ENCODE measurements around the gene ACTN1. TPM values are rescaled to one million over a fixed set of nuclear protein-coding genes. Genes with fewer than 3 reads are reported as not detected.
A peak's percentile ranks its signal among the peaks of the same experiment; 100 is the strongest.

The ACTN1 gene
- total RNA-seq, 4 donors from 2014 or later: 40.3 to 585 (median 80.1) TPM

DNA sequence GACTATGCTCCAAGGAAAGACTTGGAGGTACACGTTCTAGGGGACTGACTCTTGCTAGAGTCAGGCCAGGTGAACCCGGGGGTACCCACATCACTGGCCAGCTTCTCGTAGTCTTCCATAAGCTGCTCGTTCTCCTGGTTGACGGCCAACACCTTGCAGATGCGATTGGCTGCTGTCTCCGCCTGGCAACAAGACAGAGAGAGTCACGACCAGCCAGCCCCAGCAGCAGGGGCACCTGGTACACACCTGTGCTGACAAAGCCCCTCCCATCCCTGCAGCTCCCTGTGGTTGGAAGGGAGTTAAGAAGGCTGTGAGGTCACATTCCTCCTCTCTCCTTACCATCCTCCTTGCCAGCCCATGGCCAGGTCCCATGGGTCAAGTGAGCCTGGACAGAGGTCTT lies 85.5 kb downstream of the ACTN1 start:
- peak in 1 of 3 donors; percentile 24 for DNase-seq
- Histone ChIP-seq H3K36me3 (peaks cover 0 to 56% (median 0%) of the 10 kb centered on the region in 3 donors), H3K9me3 (no peaks in the 10 kb centered on the region), H3K4me3 (no peak overlapping the region), H3K27ac (peak overlapping the region in 1 of 4 donors; percentile 36), H3K4me1 (no peaks in the 10 kb centered on the region), H3K27me3 (no peaks in the 10 kb centered on the region)
- TF ChIP-seq POLR2A (IDR thresholded peaks at IDR 0.05): no peak
- TF ChIP-seq CTCF (IDR thresholded peaks at IDR 0.05): no peak

GRCh38 chr14:68892961-68893360 lies 86.1 kb downstream of the ACTN1 start:
- DNase-seq: peak in 1 of 3 donors; percentile 18
- Histone ChIP-seq H3K27me3 (no peaks in the 10 kb centered on the region), H3K36me3 (peaks cover 0 to 62% (median 0%) of the 10 kb centered on the region in 3 donors), H3K4me1 (no peaks in the 10 kb centered on the region), H3K27ac (peak overlapping the region in 1 of 4 donors; percentile 36), H3K9me3 (no peaks in the 10 kb centered on the region), H3K4me3 (no peak overlapping the region)
- no peak for TF ChIP-seq POLR2A (IDR thresholded peaks at IDR 0.05)
- TF ChIP-seq CTCF (IDR thresholded peaks at IDR 0.05): no peak

- H3K9me3 ChIP-seq: no peaks in the 10 kb centered on the region
- no peak overlapping the region for H3K27ac ChIP-seq
- TF ChIP-seq POLR2A (IDR thresholded peaks at IDR 0.05) (no peak), CTCF (IDR thresholded peaks at IDR 0.05) (no peak)
- H3K36me3 ChIP-seq: peaks cover 0 to 64% (median 0%) of the 10 kb centered on the region in 3 donors
- H3K4me3 ChIP-seq: no peak overlapping the region
- no peaks in the 10 kb centered on the region for H3K27me3 ChIP-seq
- DNase-seq: peak in 1 of 3 donors; percentile 37
- no peaks in the 10 kb centered on the region for H3K4me1 ChIP-seq
Measured at GRCh38 chr14:68891851-68892660, 87.0 kb downstream of the ACTN1 start.

DNA sequence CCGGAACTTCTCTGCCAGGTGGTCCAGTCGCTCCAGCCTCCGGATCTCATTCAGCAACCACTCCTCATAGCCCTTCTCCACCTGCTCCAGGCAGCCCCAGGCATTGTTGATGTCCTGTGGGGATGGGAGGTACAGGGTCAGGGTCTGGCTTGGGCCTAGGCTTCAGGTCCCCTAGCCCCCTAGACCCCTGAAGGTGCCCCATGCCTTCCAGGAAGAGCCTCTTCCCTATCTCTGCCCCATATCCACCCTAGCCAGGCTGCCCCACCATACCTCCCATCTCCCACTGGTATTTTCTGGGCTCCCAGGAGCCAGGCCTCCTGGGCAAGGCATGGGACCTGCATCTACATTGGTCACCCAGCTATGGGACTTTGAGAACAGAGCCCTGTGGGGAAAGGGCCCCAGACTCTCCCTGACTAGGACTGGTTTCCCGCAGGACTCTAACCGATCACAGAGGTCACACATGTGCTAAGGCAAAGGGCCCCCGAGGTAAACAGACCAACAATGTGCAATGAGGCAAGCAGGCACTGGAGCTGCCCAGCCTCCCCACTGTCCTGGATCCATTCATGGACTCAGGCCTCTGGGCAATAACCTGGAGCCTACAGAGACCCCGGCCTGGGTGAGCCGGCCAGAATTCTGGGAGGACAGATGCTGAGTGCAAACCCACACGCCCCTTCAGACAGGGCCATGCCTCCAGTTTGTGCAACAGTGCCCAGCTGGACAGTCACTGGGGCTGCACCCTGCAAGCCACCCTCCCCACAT lies 88.8 kb downstream of the ACTN1 start:
- no peaks in the 10 kb centered on the region for H3K9me3 ChIP-seq
- peak in 2 of 3 donors; percentile 34 for DNase-seq
- H3K4me1 ChIP-seq: no peaks in the 10 kb centered on the region
- H3K27ac ChIP-seq: no peak overlapping the region
- H3K36me3 ChIP-seq: peaks cover 0 to 63% (median 0%) of the 10 kb centered on the region in 3 donors
- TF ChIP-seq CTCF (IDR thresholded peaks at IDR 0.05): no peak
- no peak for TF ChIP-seq POLR2A (IDR thresholded peaks at IDR 0.05)
- H3K4me3 ChIP-seq: no peak overlapping the region
- no peaks in the 10 kb centered on the region for H3K27me3 ChIP-seq

GRCh38 chr14:68888883-68889282 lies 90.2 kb downstream of the ACTN1 start:
- peak in 2 of 3 donors; percentile 22 to 32 for DNase-seq
- peak overlapping the region in 1 of 4 donors; percentile 12 for H3K27ac ChIP-seq

More at GRCh38 chr14:68888883-68889282, 90.2 kb downstream of the ACTN1 start:
- Histone ChIP-seq H3K27me3 (no peaks in the 10 kb centered on the region), H3K36me3 (peaks cover 0 to 70% (median 0%) of the 10 kb centered on the region in 3 donors), H3K9me3 (no peaks in the 10 kb centered on the region), H3K4me3 (no peak overlapping the region), H3K4me1 (no peaks in the 10 kb centered on the region)
- TF ChIP-seq CTCF (IDR thresholded peaks at IDR 0.05) (no peak), POLR2A (IDR thresholded peaks at IDR 0.05) (no peak)
